Skeletal muscle cell (primary cell): Measurements from ENCODE around the gene ZG16.

Experiments used
- DNase-seq: peaks from one replicate; pipeline ENCODE4 v3.0.0-alpha.2; 2010; ENCODE audit warnings: low read depth
- H3K4me3 ChIP-seq: 2 replicates; pipeline ENCODE4 v1.5.1; 2011; ENCODE audit warnings: low read depth, mild to moderate bottlenecking, control low read depth, low read length, moderate library complexity

The ZG16 gene

DNA sequence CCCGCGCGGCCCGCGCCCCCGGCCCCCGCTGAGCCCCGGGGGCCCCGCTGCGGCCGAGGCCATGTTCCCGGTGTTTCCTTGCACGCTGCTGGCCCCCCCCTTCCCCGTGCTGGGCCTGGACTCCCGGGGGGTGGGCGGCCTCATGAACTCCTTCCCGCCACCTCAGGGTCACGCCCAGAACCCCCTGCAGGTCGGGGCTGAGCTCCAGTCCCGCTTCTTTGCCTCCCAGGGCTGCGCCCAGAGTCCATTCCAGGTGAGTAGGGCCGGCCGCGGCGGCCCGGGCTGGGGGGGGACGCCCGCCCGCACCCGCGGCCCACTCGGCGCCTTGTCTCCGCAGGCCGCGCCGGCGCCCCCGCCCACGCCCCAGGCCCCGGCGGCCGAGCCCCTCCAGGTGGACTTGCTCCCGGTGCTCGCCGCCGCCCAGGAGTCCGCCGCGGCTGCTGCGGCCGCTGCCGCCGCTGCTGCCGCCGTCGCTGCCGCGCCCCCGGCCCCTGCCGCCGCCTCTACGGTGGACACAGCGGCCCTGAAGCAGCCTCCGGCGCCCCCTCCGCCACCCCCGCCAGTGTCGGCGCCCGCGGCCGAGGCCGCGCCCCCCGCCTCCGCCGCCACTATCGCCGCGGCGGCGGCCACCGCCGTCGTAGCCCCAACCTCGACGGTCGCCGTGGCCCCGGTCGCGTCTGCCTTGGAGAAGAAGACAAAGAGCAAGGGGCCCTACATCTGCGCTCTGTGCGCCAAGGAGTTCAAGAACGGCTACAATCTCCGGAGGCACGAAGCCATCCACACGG lies 28.8 kb downstream of the ZG16 start:
- DNase-seq: no peak
- H3K4me3 ChIP-seq: peak overlapping the region; percentile 61

GRCh38 chr16:29807426-29808218 lies 29.6 kb downstream of the ZG16 start:
- DNase-seq: peak; percentile 79
- peak overlapping the region; percentile 60 for H3K4me3 ChIP-seq

DNA sequence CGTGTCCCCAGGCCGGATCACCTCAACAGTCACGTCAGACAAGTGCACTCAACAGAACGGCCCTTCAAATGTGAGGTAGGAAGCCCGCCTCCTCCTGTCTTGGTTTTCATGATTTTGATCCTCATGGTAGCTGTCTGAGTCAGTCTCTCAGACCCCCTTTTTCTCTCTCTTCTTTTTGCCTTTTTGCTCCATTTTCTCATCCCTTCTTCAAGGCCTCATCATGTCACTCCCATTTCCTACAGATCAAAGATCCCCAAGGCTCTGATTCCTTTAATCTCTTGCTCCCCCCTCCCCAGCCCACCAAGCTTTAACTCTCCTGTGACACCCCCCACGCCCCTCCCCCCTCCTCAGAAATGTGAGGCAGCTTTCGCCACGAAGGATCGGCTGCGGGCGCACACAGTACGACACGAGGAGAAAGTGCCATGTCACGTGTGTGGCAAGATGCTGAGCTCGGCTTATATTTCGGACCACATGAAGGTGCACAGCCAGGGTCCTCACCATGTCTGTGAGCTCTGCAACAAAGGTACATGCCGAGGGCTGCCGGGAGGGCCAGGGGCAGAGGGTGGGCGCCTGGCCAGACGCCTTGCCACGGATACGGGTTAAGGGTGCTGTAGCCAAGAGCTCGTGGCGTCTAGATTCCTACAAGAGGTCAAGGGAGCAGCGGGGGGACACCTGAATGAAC lies 30.3 kb downstream of the ZG16 start:
- DNase-seq: no peak
- H3K4me3 ChIP-seq: peak overlapping the region; percentile 60

DNA sequence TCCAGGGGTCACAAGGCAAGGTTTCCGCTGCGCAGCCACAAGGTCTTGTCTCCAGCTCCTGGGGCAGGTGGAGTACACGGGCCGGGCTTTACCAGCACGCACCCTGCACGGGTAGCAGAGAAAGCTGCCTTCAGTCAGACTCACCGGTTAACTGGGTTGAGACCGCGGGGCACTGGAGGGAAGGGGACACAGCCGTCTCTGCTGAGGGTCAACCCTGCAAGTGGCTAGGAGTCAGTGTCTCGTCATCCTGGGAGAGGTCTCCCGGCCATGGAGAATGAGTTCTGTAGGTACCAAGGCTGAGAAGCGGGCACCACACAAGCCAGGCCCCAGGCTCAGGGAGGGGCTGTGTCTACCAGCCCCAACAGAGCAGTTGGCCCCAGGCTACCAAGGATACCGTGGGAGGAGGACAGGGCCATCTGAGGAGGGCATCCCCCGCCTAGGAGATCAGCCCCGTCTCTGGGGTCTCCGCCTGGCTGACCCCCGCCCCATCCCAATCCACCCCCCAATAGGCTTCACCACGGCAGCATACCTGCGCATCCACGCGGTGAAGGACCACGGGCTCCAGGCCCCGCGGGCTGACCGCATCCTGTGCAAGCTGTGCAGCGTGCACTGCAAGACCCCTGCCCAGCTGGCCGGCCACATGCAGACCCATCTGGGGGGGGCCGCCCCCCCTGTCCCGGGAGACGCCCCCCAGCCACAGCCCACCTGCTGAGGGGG lies 31.1 kb downstream of the ZG16 start:
- peak overlapping the region; percentile 60 for H3K4me3 ChIP-seq
- no peak for DNase-seq

GRCh38 chr16:29809850-29810698 lies 32.0 kb downstream of the ZG16 start:
- no peak for DNase-seq
- peak overlapping the region; percentile 22 for H3K4me3 ChIP-seq

DNA sequence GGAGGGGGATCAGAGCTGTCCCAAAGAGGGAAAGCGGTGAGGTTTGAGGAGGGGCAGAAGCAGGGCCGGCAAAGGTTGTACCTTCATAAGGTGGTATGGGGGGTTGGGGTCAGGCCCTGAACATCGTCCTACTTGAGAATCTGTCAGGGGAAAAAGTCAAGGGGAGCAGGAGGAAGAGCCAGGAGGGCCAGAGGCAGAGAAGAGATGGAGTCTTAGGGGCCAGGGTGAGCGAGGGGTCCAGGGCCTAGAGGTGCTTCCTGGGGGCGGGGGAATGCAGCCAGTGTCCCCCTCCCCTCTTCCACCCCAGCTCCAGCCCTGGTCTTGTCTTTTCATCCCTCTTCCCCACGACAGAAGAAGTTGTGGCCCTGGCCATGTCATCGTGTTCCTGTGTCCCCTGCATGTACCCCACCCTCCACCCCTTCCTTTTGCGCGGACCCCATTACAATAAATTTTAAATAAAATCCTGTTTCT lies 32.7 kb downstream of the ZG16 start:
- DNase-seq: no peak
- peak overlapping the region; percentile 13 for H3K4me3 ChIP-seq

GRCh38 chr16:29811170-29811895 lies 33.3 kb downstream of the ZG16 start:
- peak; percentile 92 for DNase-seq
- H3K4me3 ChIP-seq: peak overlapping the region; percentile 68

GRCh38 chr16:29811896-29812665 lies 34.0 kb downstream of the ZG16 start, which contains the start of gene PRRT2:
PRRT2 (plus strand) TSS chr16:29812193; CDS start chr16:29813055, 862 bp downstream.
- peak within 1 kb of the TSS; percentile 68 for H3K4me3 ChIP-seq
- no peak for DNase-seq

- peak overlapping the region; percentile 68 for H3K4me3 ChIP-seq
- DNase-seq: no peak
Measured at GRCh38 chr16:29812754-29813643, 34.9 kb downstream of the ZG16 start.

DNA sequence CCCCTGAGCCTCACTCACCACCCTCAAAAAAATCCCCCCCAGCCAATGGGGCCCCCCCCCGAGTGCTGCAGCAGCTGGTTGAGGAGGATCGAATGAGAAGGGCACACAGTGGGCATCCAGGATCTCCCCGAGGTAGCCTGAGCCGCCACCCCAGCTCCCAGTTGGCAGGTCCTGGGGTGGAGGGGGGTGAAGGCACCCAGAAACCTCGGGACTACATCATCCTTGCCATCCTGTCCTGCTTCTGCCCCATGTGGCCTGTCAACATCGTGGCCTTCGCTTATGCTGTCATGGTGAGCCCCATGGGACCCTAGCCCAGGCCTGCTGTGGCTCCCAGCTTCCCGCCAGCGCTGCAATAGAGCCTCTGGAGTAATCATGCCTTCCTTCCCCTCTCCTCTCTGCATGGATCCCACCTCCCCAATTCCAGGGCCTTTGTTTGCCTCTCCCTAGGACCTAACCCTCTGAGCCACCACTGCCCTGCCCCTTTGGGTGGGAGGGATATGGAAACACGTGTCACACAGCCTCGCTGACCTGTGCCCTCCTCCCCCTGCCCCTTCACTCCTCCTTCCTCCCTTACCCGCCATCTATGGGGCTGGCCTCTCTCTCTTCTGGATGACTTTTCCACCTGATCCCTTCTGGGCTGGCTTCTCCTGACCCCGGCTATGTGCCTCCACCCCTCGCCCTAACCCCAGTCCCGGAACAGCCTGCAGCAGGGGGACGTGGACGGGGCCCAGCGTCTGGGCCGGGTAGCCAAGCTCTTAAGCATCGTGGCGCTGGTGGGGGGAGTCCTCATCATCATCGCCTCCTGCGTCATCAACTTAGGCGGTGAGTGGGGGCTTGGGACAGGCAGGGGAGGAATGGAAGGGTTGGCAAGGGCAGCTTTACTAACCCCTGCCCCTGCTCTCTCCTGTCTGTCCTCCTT lies 35.8 kb downstream of the ZG16 start:
- no peak for DNase-seq
- no peak overlapping the region for H3K4me3 ChIP-seq

GRCh38 chr16:29814592-29814991 lies 36.5 kb downstream of the ZG16 start:
- peak overlapping the region; percentile 82 for H3K4me3 ChIP-seq
- DNase-seq: no peak

GRCh38 chr16:29815032-29815721 lies 37.1 kb downstream of the ZG16 start:
- no peak for DNase-seq
- H3K4me3 ChIP-seq: peak overlapping the region; percentile 82

GRCh38 chr16:29815793-29816693 lies 38.0 kb downstream of the ZG16 start, which contains the start of gene PAGR1:
PAGR1 (plus strand) TSS chr16:29816152; CDS start chr16:29816526, 374 bp downstream.
- H3K4me3 ChIP-seq: peak within 1 kb of the TSS; percentile 82
- DNase-seq: peak; percentile 99
